Measurements from ENCODE around the gene FBN3. TPM values are rescaled to one million over a fixed set of nuclear protein-coding genes. Genes with fewer than 3 reads are reported as not detected.

FBN3 gene
- polyA plus RNA-seq, 1 donor = 6.4 TPM

GRCh38 chr19:8089664-8090601, 59.5 kb downstream of the FBN3 start:
- DNase-seq (ENCODE audit: low read depth) = no peak

GRCh38 chr19:8088752-8089663, 60.4 kb downstream of the FBN3 start:
- no peak for DNase-seq (ENCODE audit: low read depth)

- DNase-seq (ENCODE audit: low read depth) = no peak
Measured at GRCh38 chr19:8087876-8088275, 61.5 kb downstream of the FBN3 start.

DNA sequence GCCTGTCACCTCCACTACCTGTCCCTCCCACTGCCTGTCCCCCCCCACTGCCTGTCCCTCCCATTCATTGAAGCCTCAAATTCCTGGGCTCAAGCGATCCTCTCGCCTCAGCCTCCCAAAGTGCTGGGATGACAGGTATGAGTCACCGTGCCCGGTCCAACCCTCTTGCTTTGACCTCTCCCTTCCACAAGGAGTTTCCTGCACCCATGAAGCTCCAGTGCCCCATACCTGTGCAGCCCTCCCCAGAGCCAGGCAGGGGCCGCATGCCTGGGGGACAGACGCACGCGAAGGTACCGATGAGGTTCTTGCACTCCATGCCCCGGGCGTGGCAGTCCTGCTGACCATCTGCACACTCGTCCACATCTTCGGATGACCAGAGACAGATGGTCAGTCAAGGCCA, 62.5 kb downstream of the FBN3 start:
- no peak for DNase-seq (ENCODE audit: low read depth)

DNA sequence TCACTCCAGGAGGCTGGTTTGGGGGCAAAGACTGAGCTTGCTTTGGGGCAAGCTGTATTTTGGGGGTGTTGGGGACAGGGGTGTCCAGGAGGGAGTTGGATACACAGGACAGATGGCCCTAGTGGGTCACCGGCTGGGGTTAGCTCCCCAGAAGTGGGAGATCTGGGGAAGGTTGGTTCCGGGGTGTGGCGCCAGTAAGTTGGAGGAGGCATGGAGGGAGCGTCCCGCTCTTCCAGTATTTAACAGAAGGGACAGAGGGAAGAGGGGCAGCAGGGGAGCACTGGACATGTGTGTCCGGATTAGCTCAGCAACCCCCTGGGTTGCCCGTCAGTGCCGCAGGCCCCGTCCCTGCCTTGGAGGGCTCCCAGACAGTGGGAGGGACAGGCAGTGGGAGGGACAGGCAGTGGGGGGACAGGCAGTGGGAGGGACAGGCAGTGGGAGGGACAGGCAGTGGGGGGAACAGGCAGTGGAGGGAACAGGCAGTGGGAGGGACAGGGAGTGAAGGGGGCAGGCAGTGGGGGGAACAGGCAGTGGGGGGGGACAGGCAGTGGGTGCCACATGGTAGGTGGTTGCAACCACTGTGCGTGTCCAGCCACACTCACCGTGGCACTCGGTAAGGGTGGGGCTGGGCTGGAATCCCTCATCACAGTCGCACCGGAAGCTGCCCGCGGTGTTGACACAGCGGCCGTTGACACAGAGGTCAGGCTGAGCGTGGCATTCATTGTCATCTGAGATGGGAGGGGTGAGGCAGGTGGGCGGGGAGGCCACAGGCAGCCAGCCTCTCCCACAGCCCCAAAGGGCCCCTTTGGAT, 63.6 kb downstream of the FBN3 start:
- DNase-seq (ENCODE audit: low read depth) = no peak

DNA sequence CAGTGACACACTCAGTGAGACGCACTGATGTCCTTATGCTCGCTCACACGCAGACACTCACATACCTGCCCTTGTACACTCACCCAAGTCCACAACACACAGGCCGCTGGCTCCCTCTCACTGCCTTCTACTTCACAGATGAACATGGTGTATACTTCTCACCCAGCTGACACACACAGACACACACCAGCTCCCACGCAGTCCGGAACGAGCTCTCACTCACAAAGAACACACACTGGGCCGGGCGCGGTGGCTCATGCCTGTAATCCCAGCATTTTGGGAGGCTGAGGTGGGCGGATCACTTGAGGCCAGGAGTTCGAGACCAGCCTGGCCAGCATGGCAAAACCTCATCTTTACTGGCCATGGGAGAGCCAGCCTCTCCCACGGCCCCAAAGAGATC, 65.2 kb downstream of the FBN3 start:
- DNase-seq (ENCODE audit: low read depth) = no peak

DNA sequence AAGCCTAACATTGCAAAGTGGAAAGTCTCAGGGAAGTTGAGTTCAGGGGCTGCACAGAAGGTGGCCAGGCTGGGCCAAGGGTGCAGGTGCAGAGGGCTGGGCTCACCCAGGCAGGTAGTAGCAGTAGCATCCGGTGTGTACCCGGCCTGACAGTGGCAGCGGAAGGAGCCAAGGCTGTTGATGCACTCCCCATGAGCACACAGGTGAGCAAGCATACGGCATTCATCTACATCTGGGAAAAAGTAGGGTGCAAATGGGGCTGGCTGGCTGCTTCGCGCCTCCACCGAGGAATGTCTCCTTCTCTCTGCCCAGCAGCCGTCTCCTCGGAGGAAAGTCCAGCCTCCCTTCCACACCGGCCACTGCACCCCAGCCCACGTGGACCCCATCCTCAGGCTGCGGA, 66.3 kb downstream of the FBN3 start:
- no peak for DNase-seq (ENCODE audit: low read depth)

GRCh38 chr19:8081569-8082550, 67.5 kb downstream of the FBN3 start:
- DNase-seq (ENCODE audit: low read depth) = no peak

GRCh38 chr19:8080832-8081231, 68.6 kb downstream of the FBN3 start:
- DNase-seq (ENCODE audit: low read depth) = no peak

DNA sequence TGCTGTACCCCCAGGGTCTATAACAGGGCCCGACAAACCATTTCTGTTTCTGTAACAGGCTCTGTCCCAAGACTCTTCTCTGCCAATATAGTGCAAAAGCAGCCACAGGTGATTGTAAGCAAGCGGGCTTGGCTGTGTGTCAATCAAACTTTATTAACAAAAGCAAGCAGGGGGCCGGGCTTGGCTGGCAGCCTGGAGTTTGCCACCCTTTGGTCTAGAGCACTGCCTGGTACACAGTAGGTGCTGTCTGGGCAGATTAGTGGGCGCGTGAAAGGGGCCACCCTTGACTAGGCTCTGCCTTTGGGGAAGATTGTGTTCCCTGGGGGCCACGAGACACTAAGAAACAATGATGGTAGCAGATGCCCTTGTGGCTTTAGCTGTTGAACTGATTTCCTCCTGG, 69.4 kb downstream of the FBN3 start:
- no peak for DNase-seq (ENCODE audit: low read depth)

- no peak for DNase-seq (ENCODE audit: low read depth)
Measured at GRCh38 chr19:8075158-8076074, 74.0 kb downstream of the FBN3 start.

GRCh38 chr19:8074501-8074900, 74.9 kb downstream of the FBN3 start:
- DNase-seq (ENCODE audit: low read depth) = no peak

- no peak for DNase-seq (ENCODE audit: low read depth)
Measured at GRCh38 chr19:8071912-8072311, 77.5 kb downstream of the FBN3 start.

DNA sequence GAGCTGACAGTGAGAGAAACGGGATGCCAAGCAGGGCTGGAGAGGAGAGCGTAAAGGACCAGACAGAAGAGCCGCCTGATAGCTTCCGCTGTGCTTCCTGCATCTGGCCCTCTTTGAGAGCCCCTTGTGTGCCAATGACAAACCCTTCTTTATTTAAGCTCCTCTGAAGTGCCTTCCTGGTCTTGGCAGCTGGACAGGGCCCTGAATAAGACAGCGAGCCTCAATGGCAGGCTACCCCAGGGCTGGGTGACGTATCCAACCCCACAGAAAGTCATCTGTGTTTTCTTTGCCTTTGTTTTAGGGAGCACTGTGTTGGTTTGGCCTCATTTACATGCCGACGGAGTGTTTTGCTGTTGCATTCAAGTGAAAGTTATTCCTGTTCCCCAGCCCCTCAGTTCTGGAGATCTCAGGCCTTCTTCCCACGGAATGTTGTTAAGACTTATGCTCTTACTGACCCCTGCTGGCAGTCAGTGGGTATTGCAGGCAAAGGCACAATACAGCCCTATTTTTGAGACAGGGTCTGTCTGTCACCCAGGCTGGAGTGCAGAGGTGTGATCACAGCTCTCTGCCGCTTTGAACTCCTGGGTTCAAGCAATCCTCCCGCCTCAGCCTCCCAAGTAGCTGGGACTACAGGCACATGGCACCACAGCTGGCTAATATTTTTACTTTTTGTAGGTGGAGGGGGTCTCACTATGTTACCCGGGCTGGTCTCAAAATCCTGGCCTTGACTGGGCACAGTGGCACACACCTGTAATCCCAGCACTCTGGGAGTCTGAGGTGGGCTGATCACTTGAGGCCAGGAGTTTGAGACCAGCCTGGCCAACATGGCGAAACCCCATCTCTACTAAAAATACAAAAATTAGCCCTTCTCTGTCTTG, 80.1 kb downstream of the FBN3 start:
- DNase-seq (ENCODE audit: low read depth) = no peak

DNA sequence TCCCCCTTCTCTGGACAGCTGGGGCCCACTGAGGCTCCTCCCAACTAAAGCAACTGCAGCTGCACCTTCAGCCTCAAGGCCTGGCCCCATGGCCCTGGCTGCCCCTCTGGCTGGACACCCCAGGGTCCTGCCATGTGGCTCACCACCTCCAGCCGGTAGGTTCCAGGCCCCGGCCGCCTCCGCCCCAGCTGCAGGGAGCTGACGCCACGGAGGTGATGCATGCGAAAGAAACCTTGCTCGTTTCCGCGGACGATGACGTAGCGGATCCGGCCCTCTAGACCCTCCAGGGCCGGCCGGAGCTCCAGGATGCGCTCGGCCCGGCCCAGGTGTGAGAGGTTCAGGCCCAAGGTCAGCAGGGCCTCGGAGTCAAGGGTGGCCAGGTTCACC, 83.5 kb downstream of the FBN3 start:
- no peak for DNase-seq (ENCODE audit: low read depth)

DNA sequence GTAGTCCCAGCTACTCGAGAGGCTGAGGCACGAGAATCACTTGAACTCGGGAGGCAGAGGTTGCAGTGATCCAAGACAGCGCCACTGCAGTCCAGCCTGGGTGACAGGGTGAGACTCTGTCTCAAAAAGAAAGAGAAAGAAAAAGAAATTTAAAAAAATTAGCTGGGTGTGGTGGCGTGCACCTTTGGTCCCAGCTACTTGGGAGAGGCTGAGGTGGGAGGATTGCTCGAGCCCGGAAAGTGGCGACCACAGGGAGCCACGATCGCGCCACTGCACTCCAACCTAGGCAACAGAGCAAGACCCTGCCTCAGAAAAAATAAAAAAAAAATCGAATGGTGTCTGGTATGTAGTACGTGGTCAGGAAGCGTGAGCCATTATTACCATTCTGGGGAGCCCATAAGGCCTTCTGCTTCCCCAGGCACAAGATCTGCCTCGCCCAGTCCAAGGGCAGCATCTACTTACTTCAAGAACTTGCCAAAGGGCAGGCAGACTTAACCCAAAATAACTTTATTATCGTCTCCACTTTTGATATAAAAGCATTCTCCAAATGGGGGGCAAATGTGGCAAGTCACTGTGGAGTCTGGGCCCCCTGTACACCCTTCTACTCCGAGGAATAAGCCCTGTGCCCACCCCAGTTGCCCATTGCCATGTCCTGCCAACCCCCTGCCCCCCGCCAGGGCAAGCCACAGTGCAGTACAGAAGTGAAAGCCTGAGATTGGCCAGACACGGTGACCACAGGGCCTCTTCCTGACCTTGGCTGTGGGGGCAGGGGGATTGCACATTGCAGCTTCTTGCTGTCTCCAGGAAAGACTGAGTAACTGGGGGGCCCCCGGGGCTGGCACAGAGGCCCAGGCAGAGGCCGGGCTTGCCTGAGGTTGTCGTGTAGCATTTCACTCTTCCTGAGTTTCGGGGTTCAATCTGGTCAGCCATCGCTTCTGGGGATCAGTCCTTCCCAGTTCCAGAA, 84.2 kb downstream of the FBN3 start:
- DNase-seq (ENCODE audit: low read depth) = no peak

- no peak for DNase-seq (ENCODE audit: low read depth)
Measured at GRCh38 chr19:8057545-8058270, 91.7 kb downstream of the FBN3 start.
